ENCODE results near the gene ZNF536.

DNA sequence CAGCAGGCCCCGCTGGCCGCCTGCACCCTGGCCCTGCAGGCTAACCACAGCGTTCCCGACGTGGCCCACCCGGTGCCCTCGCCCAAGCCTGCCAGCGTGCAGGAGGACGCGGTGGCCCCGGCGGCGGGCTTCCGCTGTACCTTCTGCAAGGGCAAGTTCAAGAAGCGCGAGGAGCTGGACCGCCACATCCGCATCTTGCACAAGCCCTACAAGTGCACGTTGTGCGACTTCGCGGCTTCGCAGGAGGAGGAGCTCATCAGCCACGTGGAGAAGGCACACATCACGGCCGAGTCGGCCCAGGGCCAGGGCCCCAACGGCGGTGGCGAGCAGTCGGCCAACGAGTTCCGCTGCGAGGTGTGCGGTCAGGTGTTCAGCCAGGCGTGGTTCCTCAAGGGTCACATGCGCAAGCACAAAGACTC is 72.1 kb downstream of the ZNF536 start:
- TF ChIP-seq, protein P1, sequence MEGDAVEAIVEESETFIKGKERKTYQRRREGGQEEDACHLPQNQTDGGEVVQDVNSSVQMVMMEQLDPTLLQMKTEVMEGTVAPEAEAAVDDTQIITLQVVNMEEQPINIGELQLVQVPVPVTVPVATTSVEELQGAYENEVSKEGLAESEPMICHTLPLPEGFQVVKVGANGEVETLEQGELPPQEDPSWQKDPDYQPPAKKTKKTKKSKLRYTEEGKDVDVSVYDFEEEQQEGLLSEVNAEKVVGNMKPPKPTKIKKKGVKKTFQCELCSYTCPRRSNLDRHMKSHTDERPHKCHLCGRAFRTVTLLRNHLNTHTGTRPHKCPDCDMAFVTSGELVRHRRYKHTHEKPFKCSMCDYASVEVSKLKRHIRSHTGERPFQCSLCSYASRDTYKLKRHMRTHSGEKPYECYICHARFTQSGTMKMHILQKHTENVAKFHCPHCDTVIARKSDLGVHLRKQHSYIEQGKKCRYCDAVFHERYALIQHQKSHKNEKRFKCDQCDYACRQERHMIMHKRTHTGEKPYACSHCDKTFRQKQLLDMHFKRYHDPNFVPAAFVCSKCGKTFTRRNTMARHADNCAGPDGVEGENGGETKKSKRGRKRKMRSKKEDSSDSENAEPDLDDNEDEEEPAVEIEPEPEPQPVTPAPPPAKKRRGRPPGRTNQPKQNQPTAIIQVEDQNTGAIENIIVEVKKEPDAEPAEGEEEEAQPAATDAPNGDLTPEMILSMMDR (IDR thresholded peaks at IDR 0.05), result no peak
- TF ChIP-seq POLR2AphosphoS5 (IDR thresholded peaks at IDR 0.05; ENCODE audit: low read depth, low read length), result no peak
